ENCODE measurements around the gene ROS1.

- TF ChIP-seq CTCF (conservative IDR thresholded peaks at IDR 0.05 in 1 of 2, IDR thresholded peaks at IDR 0.05 in 1 of 2; ENCODE audit: low read depth in 1 of 2, low read length in 2 of 2) (no peak), EZH2 (IDR thresholded peaks at IDR 0.05; ENCODE audit: low read length, missing control alignments) (no peak)
These were observed 23.2 kb upstream of the ROS1 start for GRCh38 chr6:117448732-117449485.
